Immature natural killer cell (primary cell): ENCODE results near the gene SIKE1. TPM values are rescaled to one million over a fixed set of nuclear protein-coding genes. Genes with fewer than 3 reads are reported as not detected.

Experiments used
- polyA plus RNA-seq, 3 donors: library from polyadenylated mRNA; unstranded; fragments of 300-500 nt; fragmentation: Illumina TruSeq; gene quantifications; one replicate each; pipeline ENCODE4 v1.2.3, GENCODE V29; 2021

Gene SIKE1
- polyA plus RNA-seq, 3 donors from 2014 or later: 32.8 to 50.4 (median 37.9) TPM

Other genes with a start within 250 kb of the SIKE1 start
- 100 to 1,000 TPM in 1 of 3 donors, 10 to 100 TPM in 2; 91.5 to 159 (median 99.2) TPM for gene BCAS2, start 199.1 kb downstream of the SIKE1 start, polyA plus RNA-seq
- under 1 TPM; 0.28 to 0.81 (median 0.54) TPM for gene DENND2C, start 110.6 kb downstream of the SIKE1 start, polyA plus RNA-seq
- gene AMPD1, start 85.1 kb downstream of the SIKE1 start, polyA plus RNA-seq: not detected
- gene NRAS, start 63.9 kb downstream of the SIKE1 start, polyA plus RNA-seq: 10 to 100 TPM; 34.0 to 35.6 (median 34.9) TPM
- 100 to 1,000 TPM; 223 to 269 (median 257) TPM for gene CSDE1, start 22.7 kb downstream of the SIKE1 start, polyA plus RNA-seq
- gene SYCP1, start 74.2 kb upstream of the SIKE1 start, polyA plus RNA-seq: not detected
- gene TSHB, start 249.1 kb upstream of the SIKE1 start, polyA plus RNA-seq: not detected